NCI-H345 treated with DMSO at 0.1 percent for 48 hours (cell line): ENCODE measurements around the gene SIX3.
A peak's percentile ranks its signal among the peaks of the same experiment; 100 is the strongest.

Source experiments
- DNase-seq: peaks from one replicate; lab custom pipeline; 2025; ENCODE audit not compliant: unreplicated experiment; lab: John Stamatoyannopoulos, UW

The SIX3 gene

GRCh38 chr2:44930274-44931197 lies 11.0 kb upstream of the SIX3 start:
- no peak for DNase-seq

- no peak for DNase-seq
Measured at GRCh38 chr2:44931198-44931780, 10.2 kb upstream of the SIX3 start.

- DNase-seq: no peak
Measured at GRCh38 chr2:44932079-44932478, 9.4 kb upstream of the SIX3 start.

- no peak for DNase-seq
Measured at GRCh38 chr2:44932564-44933392, 8.7 kb upstream of the SIX3 start.

GRCh38 chr2:44933434-44933951 lies 8.0 kb upstream of the SIX3 start:
- no peak for DNase-seq

GRCh38 chr2:44934038-44934982 lies 7.2 kb upstream of the SIX3 start:
- DNase-seq: peak; percentile 6

GRCh38 chr2:44934983-44935728 lies 6.3 kb upstream of the SIX3 start:
- DNase-seq: peak; percentile 12

GRCh38 chr2:44935729-44936098 lies 5.8 kb upstream of the SIX3 start:
- no peak for DNase-seq

GRCh38 chr2:44936275-44936674 lies 5.2 kb upstream of the SIX3 start:
- DNase-seq: no peak

GRCh38 chr2:44936715-44937687 lies 4.5 kb upstream of the SIX3 start:
- peak; percentile 6 for DNase-seq

- peak; percentile 57 for DNase-seq
Measured at GRCh38 chr2:44937688-44938240, 3.7 kb upstream of the SIX3 start.

- DNase-seq: peak; percentile 37
Measured at GRCh38 chr2:44938287-44939105, 3.0 kb upstream of the SIX3 start.

GRCh38 chr2:44939106-44940048 lies 2.1 kb upstream of the SIX3 start:
- DNase-seq: no peak

GRCh38 chr2:44940049-44940494 lies 1.4 kb upstream of the SIX3 start:
- DNase-seq: no peak

- DNase-seq: no peak
Measured at GRCh38 chr2:44940732-44941464, 604 bp upstream of the SIX3 start.
